SK-N-SH (cell line): ENCODE results near the gene VCAN.

ENCODE experiments used
- CHD2 ChIP-seq: fragments of 150-350 bp; IDR thresholded peaks from 2 replicates; pipeline ENCODE4 v1.6.1; 2018; ENCODE audit warnings: low read length; ENCODE audit not compliant: partially characterized antibody
- EP300 ChIP-seq, 2 experiments: IDR thresholded peaks; 2 replicates each; pipeline versions ENCODE4 v1.4.0 to v1.6.1; 2012; ENCODE audit warnings: borderline replicate concordance in 1 of 2, low read depth in 1 of 2, low read length in 1 of 2
- GABPA ChIP-seq: IDR thresholded peaks from 2 replicates; pipeline ENCODE4 v1.4.0; 2012; ENCODE audit warnings: low read depth, mild to moderate bottlenecking
- JUND ChIP-seq: IDR thresholded peaks from 2 replicates; pipeline ENCODE4 v1.4.0; 2012
- MXI1 ChIP-seq: IDR thresholded peaks from 2 replicates; pipeline ENCODE4 v1.6.1; 2012; ENCODE audit warnings: mild to moderate bottlenecking, low read depth, low read length, improper control_type of control experiment
- NFIC ChIP-seq: IDR thresholded peaks from 2 replicates; pipeline ENCODE4 v1.4.0; 2012; ENCODE audit warnings: borderline replicate concordance
- YY1 ChIP-seq: IDR thresholded peaks from 2 replicates; pipeline ENCODE4 v1.4.0; 2012; ENCODE audit warnings: low read depth, mild to moderate bottlenecking
- TF ChIP-seq, protein P1 (sequence below): fragments of 200-600 bp; sonication (generic); IDR thresholded peaks from 2 replicates; pipeline ENCODE4 v1.6.1; 2017; ENCODE audit warnings: antibody characterized with exemption, mild to moderate bottlenecking, moderate library complexity
- TF ChIP-seq, protein P2 (sequence below): IDR thresholded peaks from 2 replicates; pipeline ENCODE4 v1.6.1; 2012; ENCODE audit warnings: mild to moderate bottlenecking, low read depth, low read length, moderate library complexity

DNA sequence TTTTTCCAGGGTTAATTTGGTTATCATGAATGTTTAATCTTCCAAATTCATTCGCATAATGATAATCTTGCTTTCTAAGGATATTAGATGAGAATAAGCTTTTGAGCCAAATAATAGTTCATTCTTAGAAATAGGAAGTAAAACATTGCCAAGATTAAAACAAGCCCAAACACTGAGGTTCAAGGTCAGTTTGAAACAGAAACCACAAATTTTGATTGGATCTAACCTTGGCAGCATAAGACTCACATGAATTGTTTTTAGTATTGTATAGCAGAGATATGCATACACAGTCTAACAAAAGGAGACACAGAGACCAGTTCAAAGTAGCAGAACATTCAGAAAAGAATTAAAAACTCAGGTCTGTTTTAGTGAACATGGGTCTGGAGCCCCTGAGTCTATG is 43.4 kb upstream of the VCAN start:
- no peak for TF ChIP-seq MXI1
- TF ChIP-seq, protein P1, sequence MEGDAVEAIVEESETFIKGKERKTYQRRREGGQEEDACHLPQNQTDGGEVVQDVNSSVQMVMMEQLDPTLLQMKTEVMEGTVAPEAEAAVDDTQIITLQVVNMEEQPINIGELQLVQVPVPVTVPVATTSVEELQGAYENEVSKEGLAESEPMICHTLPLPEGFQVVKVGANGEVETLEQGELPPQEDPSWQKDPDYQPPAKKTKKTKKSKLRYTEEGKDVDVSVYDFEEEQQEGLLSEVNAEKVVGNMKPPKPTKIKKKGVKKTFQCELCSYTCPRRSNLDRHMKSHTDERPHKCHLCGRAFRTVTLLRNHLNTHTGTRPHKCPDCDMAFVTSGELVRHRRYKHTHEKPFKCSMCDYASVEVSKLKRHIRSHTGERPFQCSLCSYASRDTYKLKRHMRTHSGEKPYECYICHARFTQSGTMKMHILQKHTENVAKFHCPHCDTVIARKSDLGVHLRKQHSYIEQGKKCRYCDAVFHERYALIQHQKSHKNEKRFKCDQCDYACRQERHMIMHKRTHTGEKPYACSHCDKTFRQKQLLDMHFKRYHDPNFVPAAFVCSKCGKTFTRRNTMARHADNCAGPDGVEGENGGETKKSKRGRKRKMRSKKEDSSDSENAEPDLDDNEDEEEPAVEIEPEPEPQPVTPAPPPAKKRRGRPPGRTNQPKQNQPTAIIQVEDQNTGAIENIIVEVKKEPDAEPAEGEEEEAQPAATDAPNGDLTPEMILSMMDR: no peak
- TF ChIP-seq NFIC: no peak
- TF ChIP-seq JUND: no peak
- TF ChIP-seq GABPA: no peak
- no peak for TF ChIP-seq EP300 (IDR thresholded peaks at IDR 0.05; ENCODE audit: borderline replicate concordance in 1 of 2, low read depth in 1 of 2, low read length in 1 of 2)
- no peak for TF ChIP-seq YY1
- TF ChIP-seq, protein P2, sequence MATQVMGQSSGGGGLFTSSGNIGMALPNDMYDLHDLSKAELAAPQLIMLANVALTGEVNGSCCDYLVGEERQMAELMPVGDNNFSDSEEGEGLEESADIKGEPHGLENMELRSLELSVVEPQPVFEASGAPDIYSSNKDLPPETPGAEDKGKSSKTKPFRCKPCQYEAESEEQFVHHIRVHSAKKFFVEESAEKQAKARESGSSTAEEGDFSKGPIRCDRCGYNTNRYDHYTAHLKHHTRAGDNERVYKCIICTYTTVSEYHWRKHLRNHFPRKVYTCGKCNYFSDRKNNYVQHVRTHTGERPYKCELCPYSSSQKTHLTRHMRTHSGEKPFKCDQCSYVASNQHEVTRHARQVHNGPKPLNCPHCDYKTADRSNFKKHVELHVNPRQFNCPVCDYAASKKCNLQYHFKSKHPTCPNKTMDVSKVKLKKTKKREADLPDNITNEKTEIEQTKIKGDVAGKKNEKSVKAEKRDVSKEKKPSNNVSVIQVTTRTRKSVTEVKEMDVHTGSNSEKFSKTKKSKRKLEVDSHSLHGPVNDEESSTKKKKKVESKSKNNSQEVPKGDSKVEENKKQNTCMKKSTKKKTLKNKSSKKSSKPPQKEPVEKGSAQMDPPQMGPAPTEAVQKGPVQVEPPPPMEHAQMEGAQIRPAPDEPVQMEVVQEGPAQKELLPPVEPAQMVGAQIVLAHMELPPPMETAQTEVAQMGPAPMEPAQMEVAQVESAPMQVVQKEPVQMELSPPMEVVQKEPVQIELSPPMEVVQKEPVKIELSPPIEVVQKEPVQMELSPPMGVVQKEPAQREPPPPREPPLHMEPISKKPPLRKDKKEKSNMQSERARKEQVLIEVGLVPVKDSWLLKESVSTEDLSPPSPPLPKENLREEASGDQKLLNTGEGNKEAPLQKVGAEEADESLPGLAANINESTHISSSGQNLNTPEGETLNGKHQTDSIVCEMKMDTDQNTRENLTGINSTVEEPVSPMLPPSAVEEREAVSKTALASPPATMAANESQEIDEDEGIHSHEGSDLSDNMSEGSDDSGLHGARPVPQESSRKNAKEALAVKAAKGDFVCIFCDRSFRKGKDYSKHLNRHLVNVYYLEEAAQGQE: no peak
- TF ChIP-seq CHD2: no peak
